ENCODE measurements around the gene MAML2. TPM values are rescaled to one million over a fixed set of nuclear protein-coding genes. Genes with fewer than 3 reads are reported as not detected.

MAML2 gene
- total RNA-seq, 2 experiments from 2014 or later = 0.15 to 1.0 TPM

- no peak overlapping the region for H2AFZ ChIP-seq (ENCODE audit: low read length)
- CTCF ChIA-PET (ENCODE audit: unreplicated experiment) = no interaction called here
- no peaks in the 10 kb centered on the region for H3K79me2 ChIP-seq (ENCODE audit: insufficient read depth, low read depth, low read length)
- DNase-seq (ENCODE audit: low spot score) = no peak
- BruUV-seq (replicated peaks) = no TSS peak
- H3K4me3 ChIP-seq (ENCODE audit: low read depth, low read length, poor library complexity, severe bottlenecking) = no peak overlapping the region
- no peaks in the 10 kb centered on the region for H3K9me2 ChIP-seq (ENCODE audit: insufficient read depth, low read length)
- POLR2A ChIA-PET = interaction anchor here (1.5 kb wide), 1 partner anchor 10 kb away, joined by 3 read pairs; no protein-coding TSS in a partner anchor
- no peaks in the 10 kb centered on the region for H3K4me1 ChIP-seq (ENCODE audit: insufficient read depth, low read length, poor library complexity, severe bottlenecking)
- TF ChIP-seq EZH2phosphoT487 (IDR thresholded peaks at IDR 0.05; ENCODE audit: borderline replicate concordance, low read depth, low read length) (no peak), CTCF (conservative IDR thresholded peaks at IDR 0.05; ENCODE audit: low read length) (no peak)
- intact Hi-C loops (cut with micrococcal nuclease; ENCODE audit: unreplicated experiment) = no loop called here
- no peak overlapping the region for H3K4me2 ChIP-seq (ENCODE audit: low read length)
- peaks cover 13% of the 10 kb centered on the region; the same call in 1 of the 2 replicates for H3K9me3 ChIP-seq (ENCODE audit: low read length)
- no peaks in the 10 kb centered on the region for H3K36me3 ChIP-seq (ENCODE audit: insufficient read depth, low read length)
- H4K20me1 ChIP-seq (ENCODE audit: insufficient read depth, low read length) = no peaks in the 10 kb centered on the region
- H3K27ac ChIP-seq (ENCODE audit: low read depth, low read length, poor library complexity, severe bottlenecking) = no peak overlapping the region
These were observed 399.4 kb downstream of the MAML2 start for GRCh38 chr11:95943546-95943945.

- Histone ChIP-seq H2AFZ (ENCODE audit: low read length) (no peak overlapping the region), H3K27ac (ENCODE audit: low read depth, low read length, poor library complexity, severe bottlenecking) (no peak overlapping the region), H3K9me3 (ENCODE audit: low read length) (0 out of 2 replicates have a peak, but pooled peaks cover 2% of the 10 kb centered on the region), H3K4me1 (ENCODE audit: insufficient read depth, low read length, poor library complexity, severe bottlenecking) (no peaks in the 10 kb centered on the region), H3K36me3 (ENCODE audit: insufficient read depth, low read length) (no peaks in the 10 kb centered on the region), H4K20me1 (ENCODE audit: insufficient read depth, low read length) (no peaks in the 10 kb centered on the region), H3K9me2 (ENCODE audit: insufficient read depth, low read length) (no peaks in the 10 kb centered on the region), H3K79me2 (ENCODE audit: insufficient read depth, low read depth, low read length) (no peaks in the 10 kb centered on the region), H3K4me2 (ENCODE audit: low read length) (no peak overlapping the region), H3K4me3 (ENCODE audit: low read depth, low read length, poor library complexity, severe bottlenecking) (no peak overlapping the region)
- CTCF ChIA-PET (ENCODE audit: unreplicated experiment) = no interaction called here
- POLR2A ChIA-PET = no interaction called here
- no peak for DNase-seq (ENCODE audit: low spot score)
- no peak for TF ChIP-seq CTCF (conservative IDR thresholded peaks at IDR 0.05; ENCODE audit: low read length)
- no peak for TF ChIP-seq EZH2phosphoT487 (IDR thresholded peaks at IDR 0.05; ENCODE audit: borderline replicate concordance, low read depth, low read length)
- intact Hi-C loops (cut with micrococcal nuclease; ENCODE audit: unreplicated experiment) = no loop called here
- BruUV-seq (replicated peaks) = no TSS peak
These were observed 403.9 kb downstream of the MAML2 start for GRCh38 chr11:95939091-95939490.

GRCh38 chr11:95937358-95937757, 405.6 kb downstream of the MAML2 start:
- H3K9me2 ChIP-seq (ENCODE audit: insufficient read depth, low read length) = no peaks in the 10 kb centered on the region
- POLR2A ChIA-PET = interaction anchor here (0.6 kb wide), 1 partner anchor 315 kb away, joined by 3 read pairs; no protein-coding TSS in a partner anchor

More at GRCh38 chr11:95937358-95937757, 405.6 kb downstream of the MAML2 start:
- Histone ChIP-seq H3K27ac (ENCODE audit: low read depth, low read length, poor library complexity, severe bottlenecking) (no peak overlapping the region), H3K4me3 (ENCODE audit: low read depth, low read length, poor library complexity, severe bottlenecking) (no peak overlapping the region), H4K20me1 (ENCODE audit: insufficient read depth, low read length) (no peaks in the 10 kb centered on the region), H3K36me3 (ENCODE audit: insufficient read depth, low read length) (no peaks in the 10 kb centered on the region), H3K79me2 (ENCODE audit: insufficient read depth, low read depth, low read length) (no peaks in the 10 kb centered on the region), H3K4me1 (ENCODE audit: insufficient read depth, low read length, poor library complexity, severe bottlenecking) (no peaks in the 10 kb centered on the region), H3K4me2 (ENCODE audit: low read length) (no peak overlapping the region), H2AFZ (ENCODE audit: low read length) (no peak overlapping the region), H3K9me3 (ENCODE audit: low read length) (no peaks in the 10 kb centered on the region)
- CTCF ChIA-PET (ENCODE audit: unreplicated experiment) = no interaction called here
- BruUV-seq (replicated peaks) = no TSS peak
- no peak for TF ChIP-seq EZH2phosphoT487 (IDR thresholded peaks at IDR 0.05; ENCODE audit: borderline replicate concordance, low read depth, low read length)
- intact Hi-C loops (cut with micrococcal nuclease; ENCODE audit: unreplicated experiment) = no loop called here
- no peak for DNase-seq (ENCODE audit: low spot score)
